Sigmoid colon (tissue), 7 donors: ENCODE measurements around the gene SLC4A1AP. TPM values are rescaled to one million over a fixed set of nuclear protein-coding genes. Genes with fewer than 3 reads are reported as not detected.
A peak's percentile ranks its signal among the peaks of the same experiment; 100 is the strongest.

Experiments
- DNase-seq: peaks from one replicate; pipeline ENCODE4 v3.0.0-alpha.2; 2019
- H3K27ac ChIP-seq, 4 donors: fragments of 200-600 bp; sonication (generic); one replicate each; pipeline ENCODE4 v1.5.1; 2016 to 2019; ENCODE audit warnings: mild to moderate bottlenecking in 1 of 4
- H3K27me3 ChIP-seq, 3 donors: fragments of 200-600 bp; sonication (generic); one replicate each; pipeline ENCODE4 v1.5.1; 2019; ENCODE audit warnings: mild to moderate bottlenecking in 1 of 3
- H3K36me3 ChIP-seq, 4 donors: fragments of 200-600 bp; sonication (generic); one replicate each; pipeline ENCODE4 v1.5.1; 2016 to 2019
- H3K4me1 ChIP-seq, 4 donors: fragments of 200-600 bp; sonication (generic); one replicate each; pipeline ENCODE4 v1.5.1; 2017 to 2019
- H3K4me3 ChIP-seq, 4 donors: fragments of 200-600 bp; sonication (generic); one replicate each; pipeline ENCODE4 v1.5.1; 2017 to 2019; ENCODE audit warnings: mild to moderate bottlenecking in 2 of 4, moderate library complexity in 1 of 4
- H3K9me3 ChIP-seq, 4 donors: fragments of 200-600 bp in 3 of 4; sonication (generic) in 3 of 4; one replicate each; pipeline versions ENCODE4 v1.5.1 to v1.6.1; 2013 to 2019
- CTCF ChIP-seq, 4 experiments: fragments of 450-650 bp in 3 of 4; fragments of 200-600 bp in 1 of 4; IDR thresholded peaks; one replicate each; pipeline ENCODE4 v1.5.1; 2016 to 2019; ENCODE audit warnings: antibody characterized with exemption in 4 of 4, mild to moderate bottlenecking in 3 of 4, moderate library complexity in 2 of 4
- EP300 ChIP-seq, 4 donors: sonication (generic); formaldehyde crosslinking; IDR thresholded peaks; one replicate each; pipeline ENCODE4 v1.6.1; 2017; ENCODE audit warnings: antibody characterized with exemption in 4 of 4
- POLR2A ChIP-seq, 2 donors: fragments of 450-650 bp; IDR thresholded peaks; one replicate each; pipeline ENCODE4 v1.6.1; 2016; ENCODE audit warnings: antibody characterized with exemption in 2 of 2, mild to moderate bottlenecking in 2 of 2, moderate library complexity in 2 of 2
- POLR2AphosphoS5 ChIP-seq, 4 donors: sonication (generic); formaldehyde crosslinking; IDR thresholded peaks; one replicate each; pipeline ENCODE4 v1.6.1; 2017; ENCODE audit warnings: antibody characterized with exemption in 4 of 4
- WGBS, 2 donors: extraction: QIAGEN DNeasy Blood & Tissue Kit; methylation state at CpG; one replicate each; pipeline ENCODE4 v1.1.7; 2013; 5-methylcytosine and 5-hydroxymethylcytosine counted together
- intact Hi-C: fragments of 100-400 bp; cut with DNase I; formaldehyde crosslinking; loops from one replicate; pipeline ENCODE4 v1.15.1; 2023
- polyA plus RNA-seq, 3 donors: library from polyadenylated mRNA; stranded (reverse); fragments of 200-250 nt; gene quantifications; one replicate each; pipeline ENCODE4 v1.2.3, GENCODE V29; 2013
- total RNA-seq, 4 donors: library from RNA; depleted of rRNA; stranded (reverse); fragments of >200 nt; gene quantifications; one replicate each; pipeline ENCODE4 v1.1.0, GENCODE V29; 2016
- donor health status: healthy with polysubstance abuse.
- donor health status: Bipolar disorder and iron deficiency.
- donor health status: healthy.

SLC4A1AP gene
- total and polyA plus RNA-seq, 7 donors = 10.2 to 21.4 (median 16.0) TPM

- peak overlapping the region in 2 of 4 donors; percentile 20 to 41 for H3K27ac ChIP-seq
- H3K4me3 ChIP-seq = no peak overlapping the region
- no peak for DNase-seq
- intact Hi-C loops = no loop called here
- peaks cover 0 to 12% (median 6%) of the 10 kb centered on the region in 4 donors for H3K4me1 ChIP-seq
- TF ChIP-seq POLR2A (IDR thresholded peaks at IDR 0.05) (no peak), EP300 (IDR thresholded peaks at IDR 0.05) (no peak), CTCF (IDR thresholded peaks at IDR 0.05) (no peak), POLR2AphosphoS5 (IDR thresholded peaks at IDR 0.05) (no peak)
- H3K36me3 ChIP-seq = no peaks in the 10 kb centered on the region
- no peaks in the 10 kb centered on the region for H3K9me3 ChIP-seq
- 47 to 76% methylated on average over 3 of the region's 3 CpGs for WGBS, 2 donors
- no peaks in the 10 kb centered on the region for H3K27me3 ChIP-seq
These were observed 66.6 kb downstream of the SLC4A1AP start for GRCh38 chr2:27730261-27730662.

DNA sequence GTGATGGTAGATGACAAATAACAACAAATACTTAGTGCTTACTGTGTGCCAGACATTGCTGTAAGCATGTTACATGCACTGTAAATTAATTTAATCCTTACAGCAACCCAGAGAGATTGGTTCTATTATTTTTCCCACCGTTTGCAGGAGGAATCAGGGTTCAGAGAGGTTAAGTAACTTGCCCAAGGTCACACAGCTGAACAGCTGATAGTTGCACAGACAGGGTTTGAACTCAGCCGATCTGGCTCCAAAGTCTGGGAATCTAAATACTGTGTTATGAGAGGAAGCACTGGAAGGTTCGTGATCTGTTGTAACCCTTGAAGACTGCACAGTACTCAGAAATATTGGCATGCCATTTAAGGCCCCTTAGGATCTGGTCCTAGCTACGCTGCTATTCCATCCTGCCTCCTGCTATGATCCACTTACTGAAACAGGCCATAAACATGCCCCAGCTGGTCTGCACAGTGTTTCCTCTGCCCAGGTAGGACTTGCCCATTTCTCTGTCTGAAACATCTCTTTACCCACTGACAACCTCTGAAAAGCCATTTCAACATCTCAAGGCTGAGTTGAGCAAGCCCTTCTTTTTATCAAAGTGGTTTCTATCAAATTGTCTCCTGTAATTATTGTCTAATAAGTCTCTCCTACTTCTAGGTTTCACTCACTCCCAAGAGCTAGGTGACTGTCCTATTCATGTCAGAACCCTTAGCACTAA, 67.4 kb downstream of the SLC4A1AP start:
- intact Hi-C loops = no loop called here

DNA sequence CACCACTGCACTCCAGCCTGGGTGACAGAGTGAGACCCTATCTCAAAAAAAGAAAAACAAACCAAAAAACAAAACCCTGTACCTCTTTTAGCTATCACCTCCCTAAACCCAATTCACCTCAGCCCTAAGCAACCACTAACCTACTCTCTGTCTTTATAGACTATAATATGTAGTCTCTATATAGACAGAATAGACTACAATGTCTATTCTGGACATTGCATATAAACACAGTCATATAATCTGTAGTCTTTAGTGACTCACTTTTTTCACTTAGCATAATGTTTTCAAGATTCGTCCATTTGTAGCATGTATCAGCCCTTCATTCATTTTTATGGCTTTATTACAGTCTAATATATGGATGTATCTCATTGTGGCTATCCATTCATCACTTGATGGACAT, 70.6 kb downstream of the SLC4A1AP start:
- 35 to 73% methylated on average over 1 of the region's 1 CpG for WGBS, 2 donors
- no peak overlapping the region for H3K4me3 ChIP-seq
- intact Hi-C loops = no loop called here
- no peaks in the 10 kb centered on the region for H3K36me3 ChIP-seq
- TF ChIP-seq EP300 (IDR thresholded peaks at IDR 0.05) (no peak), CTCF (IDR thresholded peaks at IDR 0.05) (no peak), POLR2AphosphoS5 (IDR thresholded peaks at IDR 0.05) (no peak), POLR2A (IDR thresholded peaks at IDR 0.05) (no peak)
- peaks cover 0 to 14% (median 11%) of the 10 kb centered on the region in 4 donors for H3K4me1 ChIP-seq
- DNase-seq = no peak
- H3K27me3 ChIP-seq = no peaks in the 10 kb centered on the region
- no peaks in the 10 kb centered on the region for H3K9me3 ChIP-seq
- peak overlapping the region in 1 of 4 donors; percentile 79 for H3K27ac ChIP-seq

More for the DNA sequence above, 67.4 kb downstream of the SLC4A1AP start:
- no peak overlapping the region for H3K4me3 ChIP-seq
- TF ChIP-seq EP300 (IDR thresholded peaks at IDR 0.05) (no peak), POLR2AphosphoS5 (IDR thresholded peaks at IDR 0.05) (no peak), CTCF (IDR thresholded peaks at IDR 0.05) (no peak), POLR2A (IDR thresholded peaks at IDR 0.05) (no peak)
- DNase-seq = no peak
- H3K27me3 ChIP-seq = no peaks in the 10 kb centered on the region
- H3K36me3 ChIP-seq = no peaks in the 10 kb centered on the region
- peaks cover 0 to 13% (median 9%) of the 10 kb centered on the region in 4 donors for H3K4me1 ChIP-seq
- 78 to 84% methylated on average over 4 of the region's 4 CpGs for WGBS, 2 donors
- peak overlapping the region in 1 of 4 donors; percentile 41 for H3K27ac ChIP-seq
- H3K9me3 ChIP-seq = no peaks in the 10 kb centered on the region

DNA sequence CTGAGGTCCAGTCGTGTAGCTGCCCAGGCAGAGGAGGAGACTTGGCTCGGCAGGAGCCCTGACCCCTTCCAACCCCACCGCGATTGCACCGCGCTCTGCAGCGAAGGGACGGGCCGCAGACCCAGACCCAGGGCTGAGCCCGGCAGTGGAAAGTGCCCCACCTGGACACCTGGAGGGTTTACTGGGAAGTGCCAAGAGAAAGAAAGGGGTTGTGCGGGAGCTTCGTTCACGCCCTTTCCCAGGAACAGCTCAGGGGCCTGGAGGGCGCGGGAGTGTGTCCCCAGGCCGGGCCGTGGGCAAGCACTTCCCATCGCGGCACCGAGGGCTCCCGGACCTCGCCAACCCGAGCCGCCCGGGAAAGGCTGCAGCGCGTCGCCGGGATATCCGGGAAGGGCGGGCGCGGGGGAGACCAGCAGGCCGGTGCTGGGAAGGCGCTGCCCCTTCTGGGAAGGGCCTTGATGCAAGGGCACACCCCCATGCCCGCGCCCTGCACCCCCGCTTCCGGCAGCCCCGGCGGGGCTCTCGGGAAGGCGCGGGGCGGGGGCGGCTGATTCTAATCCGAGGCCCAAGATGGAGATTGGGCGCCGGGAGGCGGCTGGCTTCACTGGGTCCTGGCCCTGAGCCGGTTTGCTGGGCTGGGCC, 71.7 kb downstream of the SLC4A1AP start:
- WGBS, 2 donors = 2 to 9% methylated on average over 51 of the region's 51 CpGs
- peaks cover 0 to 14% (median 11%) of the 10 kb centered on the region in 4 donors for H3K4me1 ChIP-seq
- TF ChIP-seq EP300 (IDR thresholded peaks at IDR 0.05) = peak in 3 of 4 donors; percentile 51 to 96 (median 92)
- no peak for TF ChIP-seq CTCF (IDR thresholded peaks at IDR 0.05)
- TF ChIP-seq POLR2A (IDR thresholded peaks at IDR 0.05) = peak; percentile 13 to 19
- peak; percentile 56 to 95 (median 83) for TF ChIP-seq POLR2AphosphoS5 (IDR thresholded peaks at IDR 0.05)
- DNase-seq = peak; percentile 88
- peak overlapping the region; percentile 30 to 59 (median 53) for H3K4me3 ChIP-seq
- H3K27ac ChIP-seq = peak overlapping the region; percentile 77 to 85 (median 78)
- H3K9me3 ChIP-seq = no peaks in the 10 kb centered on the region
- intact Hi-C loops = no loop called here
- H3K36me3 ChIP-seq = no peaks in the 10 kb centered on the region
- H3K27me3 ChIP-seq = no peaks in the 10 kb centered on the region
